H1 (cell line): Measurements from ENCODE around the gene PPP1R12B. TPM values are rescaled to one million over a fixed set of nuclear protein-coding genes. Genes with fewer than 3 reads are reported as not detected.
"Not testable (repeated sequence)": the region's sequence is repeated elsewhere in the genome, so short reads cannot be mapped to it uniquely, and the experiment has no call there.

Experiments used
- CTCF ChIA-PET: fragments of 300-600 bp; sonication (Branson Sonifier 250); formaldehyde crosslinking; loops from one replicate; lab custom pipeline; 2021; ENCODE audit not compliant: partially characterized antibody; lab: Charles Lee
- POLR2A ChIA-PET: fragments of 300-600 bp; sonication (Branson Sonifier 250); formaldehyde crosslinking; loops from one replicate; lab custom pipeline; 2021; ENCODE audit warnings: inconsistent platforms; ENCODE audit not compliant: partially characterized antibody; lab: Charles Lee
- DNase-seq, 2 experiments: peaks; one replicate each; pipeline versions ENCODE4 v3.0.0 to v3.0.0-alpha.2; 2010 to 2022; ENCODE audit warnings: low spot score in 2 of 2, low read depth in 1 of 2, mixed read lengths in 1 of 2
- FAIRE-seq: peaks from 2 replicates; lab custom pipeline; 2011; peaks lifted over from hg19 to GRCh38; lab: Jason Lieb, UNC
- H2AFZ ChIP-seq: 2 replicates; pipeline ENCODE4 v1.8.1; 2012; ENCODE audit warnings: low read length, inconsistent platforms
- H2AK5ac ChIP-seq: 2 replicates; pipeline ENCODE4 v1.6.1; 2013; ENCODE audit warnings: low read depth, low read length
- H2BK120ac ChIP-seq: replicated peaks from 2 replicates; pipeline ENCODE3; 2013; ENCODE audit warnings: low read depth, low read length, inconsistent platforms
- H2BK12ac ChIP-seq: 2 replicates; pipeline ENCODE4 v1.6.1; 2013; ENCODE audit warnings: low read depth, low read length
- H2BK15ac ChIP-seq: 2 replicates; pipeline ENCODE4 v1.6.1; 2013; ENCODE audit warnings: low read length
- H2BK20ac ChIP-seq: 2 replicates; pipeline ENCODE4 v1.6.1; 2013; ENCODE audit warnings: low read length
- H2BK5ac ChIP-seq: 2 replicates; pipeline ENCODE4 v1.6.1; 2013; ENCODE audit warnings: low read depth, low read length
- H3K14ac ChIP-seq: 2 replicates; pipeline ENCODE4 v1.6.1; 2013; ENCODE audit warnings: inconsistent platforms; ENCODE audit not compliant: insufficient read length
- H3K18ac ChIP-seq: 2 replicates; pipeline ENCODE4 v1.6.1; 2013; ENCODE audit warnings: low read length; ENCODE audit errors: extremely low read depth
- H3K23ac ChIP-seq: 2 replicates; pipeline ENCODE4 v1.6.1; 2013; ENCODE audit warnings: inconsistent platforms; ENCODE audit not compliant: insufficient read length
- H3K23me2 ChIP-seq: 2 replicates; pipeline ENCODE4 v1.6.1; 2013; ENCODE audit warnings: low read depth, low read length
- H3K27ac ChIP-seq: 2 replicates; pipeline ENCODE4 v1.6.1; 2011; ENCODE audit warnings: low read depth, low read length, inconsistent platforms
- H3K27me3 ChIP-seq, 4 experiments: replicated peaks in 1 of 4; 1 replicate in 1 of 4; 2 replicates in 3 of 4; pipeline versions ENCODE4 v1.6.1 to v1.8.1; 2011 to 2013; ENCODE audit warnings: low read length in 3 of 4, mild to moderate bottlenecking in 3 of 4, inconsistent platforms in 2 of 4, mixed read lengths in 2 of 4, moderate library complexity in 1 of 4; ENCODE audit not compliant: control insufficient read depth in 3 of 4, insufficient read depth in 3 of 4; ENCODE audit errors: extremely low read depth in 1 of 4
- H3K36me3 ChIP-seq, 4 experiments: 2 replicates each; pipeline versions ENCODE4 v1.6.1 to v1.8.1; 2011 to 2013; ENCODE audit warnings: mild to moderate bottlenecking in 4 of 4, low read length in 3 of 4, moderate library complexity in 2 of 4, control low read depth in 1 of 4, inconsistent platforms in 1 of 4; ENCODE audit not compliant: insufficient read depth in 4 of 4, control insufficient read depth in 2 of 4
- H3K4ac ChIP-seq: replicated peaks from 2 replicates; pipeline ENCODE3; 2013; ENCODE audit warnings: low read length, low read depth, mixed read lengths, inconsistent platforms; ENCODE audit not compliant: insufficient read length
- H3K4me1 ChIP-seq, 4 experiments: replicated peaks in 1 of 4; 1 replicate in 1 of 4; 2 replicates in 3 of 4; pipeline versions ENCODE4 v1.6.1 to v1.8.1; 2011 to 2013; ENCODE audit warnings: low read length in 3 of 4, inconsistent platforms in 2 of 4, mixed read lengths in 1 of 4; ENCODE audit not compliant: insufficient read depth in 4 of 4, control insufficient read depth in 3 of 4
- H3K4me2 ChIP-seq, 2 experiments: 2 replicates each; pipeline versions ENCODE4 v1.6.1 to v1.8.1; 2011 to 2013; ENCODE audit warnings: low read depth in 2 of 2, low read length in 2 of 2, control low read depth in 1 of 2, inconsistent platforms in 1 of 2, mild to moderate bottlenecking in 1 of 2; ENCODE audit not compliant: insufficient read depth in 1 of 2
- H3K4me3 ChIP-seq, 4 experiments: fragments of 200-600, 300-600 bp in 1 of 4; sonication (generic), shearing (Covaris generic), sonication (Bioruptor Twin) in 1 of 4; 2 replicates each; pipeline versions ENCODE4 v1.5.1 to v1.8.1; 2011 to 2016; ENCODE audit warnings: low read length in 4 of 4, low read depth in 3 of 4, control low read depth in 2 of 4, inconsistent platforms in 2 of 4, mild to moderate bottlenecking in 2 of 4, mixed read lengths in 1 of 4, moderate library complexity in 1 of 4; ENCODE audit not compliant: insufficient read depth in 2 of 4; ENCODE audit errors: extremely low read depth in 1 of 4
- H3K56ac ChIP-seq: replicated peaks from 2 replicates; pipeline ENCODE3; 2013; ENCODE audit warnings: low read depth, mild to moderate bottlenecking, mixed read lengths, low read length, inconsistent platforms; ENCODE audit not compliant: insufficient read length
- H3K79me1 ChIP-seq: 2 replicates; pipeline ENCODE4 v1.6.1; 2013; ENCODE audit warnings: low read depth, low read length, control low read depth
- H3K79me2 ChIP-seq, 2 experiments: 2 replicates each; pipeline versions ENCODE4 v1.6.1 to v1.8.1; 2012 to 2013; ENCODE audit warnings: low read length in 2 of 2, mild to moderate bottlenecking in 2 of 2, inconsistent platforms in 1 of 2; ENCODE audit not compliant: insufficient read depth in 2 of 2, control insufficient read depth in 1 of 2
- H3K9ac ChIP-seq, 4 experiments: replicated peaks in 1 of 4; 1 replicate in 1 of 4; 2 replicates in 3 of 4; pipeline versions ENCODE4 v1.6.1 to v1.8.1; 2011 to 2013; ENCODE audit warnings: low read depth in 3 of 4, low read length in 3 of 4, control low read depth in 2 of 4, mild to moderate bottlenecking in 2 of 4, moderate library complexity in 2 of 4, inconsistent platforms in 1 of 4; ENCODE audit errors: extremely low read depth in 1 of 4
- H3K9me3 ChIP-seq, 2 experiments: 2 replicates each; pipeline versions ENCODE4 v1.6.1 to v1.8.1; 2012 to 2013; ENCODE audit warnings: mild to moderate bottlenecking in 2 of 2, moderate library complexity in 2 of 2, control low read depth in 1 of 2, inconsistent platforms in 1 of 2, low read depth in 1 of 2, low read length in 1 of 2, mixed read lengths in 1 of 2; ENCODE audit not compliant: insufficient read depth in 2 of 2
- H4K20me1 ChIP-seq, 2 experiments: replicated peaks in 1 of 2; 2 replicates each; pipeline versions ENCODE3 to v1.8.1; 2011 to 2013; ENCODE audit warnings: inconsistent platforms in 2 of 2, low read length in 2 of 2, mild to moderate bottlenecking in 1 of 2; ENCODE audit not compliant: insufficient read depth in 2 of 2, control insufficient read depth in 1 of 2
- H4K5ac ChIP-seq: 2 replicates; pipeline ENCODE4 v1.6.1; 2013; ENCODE audit warnings: low read length, low read depth, mixed read lengths, inconsistent platforms; ENCODE audit not compliant: insufficient read length
- H4K8ac ChIP-seq: 2 replicates; pipeline ENCODE4 v1.8.0; 2013; ENCODE audit warnings: mild to moderate bottlenecking, moderate library complexity, low read length, inconsistent platforms; ENCODE audit not compliant: insufficient read depth; ENCODE audit errors: extremely low read depth
- H4K91ac ChIP-seq: replicated peaks from 2 replicates; pipeline ENCODE3; 2013; ENCODE audit warnings: low read length, mixed read lengths, inconsistent platforms; ENCODE audit not compliant: insufficient read length
- WGBS, 2 experiments: shearing (Covaris generic) in 1 of 2; methylation state at CpG; one replicate each; pipeline versions ENCODE4 v1.1.6 to v1.1.7; 2013 to 2015; ENCODE audit warnings: low lambda C conversion rate in 2 of 2, mixed read lengths in 2 of 2, inconsistent platforms in 1 of 2, low coverage in 1 of 2, missing lambda C conversion rate in 1 of 2; ENCODE audit not compliant: insufficient replicate concordance in 2 of 2, insufficient coverage in 1 of 2, insufficient read length in 1 of 2; ENCODE audit errors: extremely low coverage in 1 of 2, missing lambda C conversion rate in 1 of 2; 5-methylcytosine and 5-hydroxymethylcytosine counted together
- polyA plus RNA-seq, 7 experiments: library from polyadenylated mRNA; depleted of rRNA in 3 of 7; stranded (reverse) in 5 of 7; unstranded in 2 of 7; fragments of >200 nt in 5 of 7; fragments of 200-250 nt in 2 of 7; gene quantifications; 1 replicate in 5 of 7; 2 replicates in 1 of 7; 4 replicates in 1 of 7; pipeline versions ENCODE4 v1.2.1 to v1.2.3, GENCODE V29; 2011 to 2013; ENCODE audit warnings: missing spikeins in 2 of 7, mixed read lengths in 2 of 7
- total RNA-seq: library from RNA; stranded (reverse); fragmentation: NEBNext Ultra II Directional; extraction: Animal tissue kit (Norgen Biotek cat#: 25700); gene quantifications from 2 replicates; pipeline ENCODE4 v1.2.1, GENCODE V29; 2021

PPP1R12B gene
- total and polyA plus RNA-seq, 2 of the 8 experiments (the other 6 are each of a cell fraction or from before 2014, with no cell fraction given): 7.9 to 18.7 TPM

- H3K14ac ChIP-seq, H3K23ac ChIP-seq, H2BK5ac ChIP-seq, H4K91ac ChIP-seq, H3K9ac ChIP-seq, H2BK15ac ChIP-seq, H3K4me3 ChIP-seq, H2BK120ac ChIP-seq, H2BK20ac ChIP-seq, H3K4me1 ChIP-seq, H2BK12ac ChIP-seq, H3K4ac ChIP-seq, H2AFZ ChIP-seq, H3K36me3 ChIP-seq, H3K27me3 ChIP-seq, H3K18ac ChIP-seq, H3K56ac ChIP-seq, H4K20me1 ChIP-seq, H3K27ac ChIP-seq, H3K9me3 ChIP-seq, H2AK5ac ChIP-seq, DNase-seq, H3K79me1 ChIP-seq, H4K5ac ChIP-seq, H4K8ac ChIP-seq, FAIRE-seq, POLR2A ChIA-PET, H3K79me2 ChIP-seq, H3K23me2 ChIP-seq: not testable (repeated sequence)
- CTCF ChIA-PET: interaction anchor here (0.5 to 0.9 kb wide), 5 partner anchors 11 to 309 kb away, joined by 3 read pairs; no protein-coding TSS in a partner anchor
- 61% methylated on average over 5 of the region's 5 CpGs; no CpG with 5 or more reads in 1 of the 2 experiments for WGBS, 2 experiments
- peak overlapping the region; percentile 18 to 32; a peak in 2 of 4 replicates for H3K4me2 ChIP-seq
Observed at GRCh38 chr1:202410854-202411357, 62.4 kb downstream of the PPP1R12B start.
